Lower lobe of right lung (tissue), 2 donors: Measurements from ENCODE around the gene PPP1R9A. TPM values are rescaled to one million over a fixed set of nuclear protein-coding genes. Genes with fewer than 3 reads are reported as not detected.
A peak's percentile ranks its signal among the peaks of the same experiment; 100 is the strongest.

Source experiments
- ATAC-seq, 2 donors: fragments of 200-7000 bp; cut with Tn5 transposase; one replicate each; pipeline ENCODE4 v1.9.1; 2020 to 2022; ENCODE audit warnings: mild to moderate bottlenecking in 2 of 2, moderate library complexity in 2 of 2
- DNase-seq: peaks from one replicate; pipeline ENCODE4 v3.0.0-alpha.2; 2020
- H3K27ac ChIP-seq: fragments of 200-600 bp; one replicate; pipeline ENCODE4 v1.8.0; 2022
- H3K27me3 ChIP-seq: fragments of 200-600 bp; one replicate; pipeline ENCODE4 v1.8.0; 2022; ENCODE audit warnings: low read depth
- H3K36me3 ChIP-seq: fragments of 200-600 bp; one replicate; pipeline ENCODE4 v1.8.0; 2022; ENCODE audit warnings: mild to moderate bottlenecking
- H3K4me1 ChIP-seq: fragments of 200-600 bp; one replicate; pipeline ENCODE4 v1.8.0; 2022
- H3K4me3 ChIP-seq: fragments of 200-600 bp; one replicate; pipeline ENCODE4 v1.8.0; 2022; ENCODE audit warnings: mild to moderate bottlenecking
- H3K9me3 ChIP-seq: fragments of 200-600 bp; one replicate; pipeline ENCODE4 v1.8.0; 2022
- CTCF ChIP-seq: fragments of 200-600 bp; IDR thresholded peaks from one replicate; pipeline ENCODE4 v1.8.0; 2022; ENCODE audit warnings: antibody characterized with exemption, mild to moderate bottlenecking
- intact Hi-C: fragments of 100-400 bp; cut with DNase I; formaldehyde crosslinking; loops from one replicate; pipeline ENCODE4 v1.11.0; 2022
- total RNA-seq: library from RNA; stranded (reverse); fragmentation: NEBNext Ultra II Directional; extraction: Animal tissue kit (Norgen Biotek cat#: 25700); gene quantifications from one replicate; pipeline ENCODE4 v1.2.1, GENCODE V29; 2021
- donor health status: DM: no; HTN: yes; CAD: no; lungs with severe emphysema.

The PPP1R9A gene
- total RNA-seq, 1 donor from 2014 or later = 28.9 TPM

GRCh38 chr7:95092324-95092723 is 184.9 kb downstream of the PPP1R9A start:
- TF ChIP-seq CTCF = no peak
- no peak overlapping the region for H3K4me3 ChIP-seq
- DNase-seq (no peak), ATAC-seq (no peak)
- no peak overlapping the region for H3K27ac ChIP-seq
- H3K9me3 ChIP-seq = no peaks in the 10 kb centered on the region
- H3K27me3 ChIP-seq = no peaks in the 10 kb centered on the region
- no peaks in the 10 kb centered on the region for H3K36me3 ChIP-seq
- intact Hi-C loops = no loop called here
- H3K4me1 ChIP-seq = peaks cover 7% of the 10 kb centered on the region

GRCh38 chr7:95095259-95095965 is 188.0 kb downstream of the PPP1R9A start:
- H3K27ac ChIP-seq = no peak overlapping the region
- H3K4me3 ChIP-seq = no peak overlapping the region
- peaks cover 7% of the 10 kb centered on the region for H3K4me1 ChIP-seq
- H3K36me3 ChIP-seq = no peaks in the 10 kb centered on the region
- intact Hi-C loops = no loop called here
- ATAC-seq (no peak), DNase-seq (no peak)
- H3K9me3 ChIP-seq = no peaks in the 10 kb centered on the region
- no peak for TF ChIP-seq CTCF
- no peaks in the 10 kb centered on the region for H3K27me3 ChIP-seq

- DNase-seq (no peak), ATAC-seq (peak; percentile 23 to 42)
- Histone ChIP-seq H3K9me3 (no peaks in the 10 kb centered on the region), H3K4me1 (peaks cover 7% of the 10 kb centered on the region), H3K36me3 (no peaks in the 10 kb centered on the region), H3K4me3 (no peak overlapping the region), H3K27me3 (no peaks in the 10 kb centered on the region), H3K27ac (no peak overlapping the region)
- intact Hi-C loops = no loop called here
- TF ChIP-seq CTCF = no peak
These were observed 188.7 kb downstream of the PPP1R9A start for GRCh38 chr7:95095966-95096540.

GRCh38 chr7:95097291-95097690 is 189.9 kb downstream of the PPP1R9A start:
- Histone ChIP-seq H3K9me3 (no peaks in the 10 kb centered on the region), H3K27me3 (no peaks in the 10 kb centered on the region), H3K36me3 (no peaks in the 10 kb centered on the region), H3K4me1 (peaks cover 7% of the 10 kb centered on the region), H3K4me3 (no peak overlapping the region), H3K27ac (no peak overlapping the region)
- intact Hi-C loops = no loop called here
- DNase-seq (no peak), ATAC-seq (no peak)
- no peak for TF ChIP-seq CTCF

- Histone ChIP-seq H3K4me1 (peaks cover 7% of the 10 kb centered on the region), H3K36me3 (no peaks in the 10 kb centered on the region), H3K9me3 (no peaks in the 10 kb centered on the region), H3K4me3 (no peak overlapping the region), H3K27me3 (no peaks in the 10 kb centered on the region), H3K27ac (no peak overlapping the region)
- no peak for ATAC-seq
- intact Hi-C loops = no loop called here
- TF ChIP-seq CTCF = no peak
- DNase-seq = no peak
These were observed 190.5 kb downstream of the PPP1R9A start for GRCh38 chr7:95097851-95098250.
